SK-N-SH (cell line): ENCODE measurements around the gene C4orf36.

ENCODE experiments used
- EP300 ChIP-seq, 2 experiments: IDR thresholded peaks; 2 replicates each; pipeline versions ENCODE4 v1.4.0 to v1.6.1; 2012; ENCODE audit warnings: borderline replicate concordance in 1 of 2, low read depth in 1 of 2, low read length in 1 of 2
- TAF1 ChIP-seq: IDR thresholded peaks from 2 replicates; pipeline ENCODE4 v1.6.1; 2012; ENCODE audit warnings: low read depth, mild to moderate bottlenecking, low read length, moderate library complexity, borderline replicate concordance
- TF ChIP-seq, protein P1 (sequence below): fragments of 200-600 bp; sonication (generic); IDR thresholded peaks from 2 replicates; pipeline ENCODE4 v1.6.1; 2017; ENCODE audit warnings: antibody characterized with exemption, mild to moderate bottlenecking, moderate library complexity

- TF ChIP-seq TAF1 (no peak), EP300 (IDR thresholded peaks at IDR 0.05; ENCODE audit: borderline replicate concordance in 1 of 2, low read depth in 1 of 2, low read length in 1 of 2) (no peak)
- TF ChIP-seq, protein P1, sequence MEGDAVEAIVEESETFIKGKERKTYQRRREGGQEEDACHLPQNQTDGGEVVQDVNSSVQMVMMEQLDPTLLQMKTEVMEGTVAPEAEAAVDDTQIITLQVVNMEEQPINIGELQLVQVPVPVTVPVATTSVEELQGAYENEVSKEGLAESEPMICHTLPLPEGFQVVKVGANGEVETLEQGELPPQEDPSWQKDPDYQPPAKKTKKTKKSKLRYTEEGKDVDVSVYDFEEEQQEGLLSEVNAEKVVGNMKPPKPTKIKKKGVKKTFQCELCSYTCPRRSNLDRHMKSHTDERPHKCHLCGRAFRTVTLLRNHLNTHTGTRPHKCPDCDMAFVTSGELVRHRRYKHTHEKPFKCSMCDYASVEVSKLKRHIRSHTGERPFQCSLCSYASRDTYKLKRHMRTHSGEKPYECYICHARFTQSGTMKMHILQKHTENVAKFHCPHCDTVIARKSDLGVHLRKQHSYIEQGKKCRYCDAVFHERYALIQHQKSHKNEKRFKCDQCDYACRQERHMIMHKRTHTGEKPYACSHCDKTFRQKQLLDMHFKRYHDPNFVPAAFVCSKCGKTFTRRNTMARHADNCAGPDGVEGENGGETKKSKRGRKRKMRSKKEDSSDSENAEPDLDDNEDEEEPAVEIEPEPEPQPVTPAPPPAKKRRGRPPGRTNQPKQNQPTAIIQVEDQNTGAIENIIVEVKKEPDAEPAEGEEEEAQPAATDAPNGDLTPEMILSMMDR, result no peak
Measured at GRCh38 chr4:86924811-86925210, 32.6 kb upstream of the C4orf36 start.
